GM19455 (cell line): ENCODE data around the gene CCZ1B.
"Not testable (repeated sequence)": the region's sequence is repeated elsewhere in the genome, so short reads cannot be mapped to it uniquely, and the experiment has no call there.

Source experiments
- ATAC-seq: cut with Tn5 transposase; IDR thresholded peaks from one replicate; pipeline ENCODE4 v1.9.1; 2021; ENCODE audit not compliant: unreplicated experiment

CCZ1B gene

GRCh38 chr7:6826151-6826550 is at the start of gene CCZ1B:
TSS of gene CCZ1B (minus strand) at chr7:6826275. CDS start at chr7:6826197, 78 bp downstream.
- ATAC-seq, result peak; percentile 98

GRCh38 chr7:6875022-6875421 is 48.9 kb upstream of the CCZ1B start:
- not testable (repeated sequence) for ATAC-seq

DNA sequence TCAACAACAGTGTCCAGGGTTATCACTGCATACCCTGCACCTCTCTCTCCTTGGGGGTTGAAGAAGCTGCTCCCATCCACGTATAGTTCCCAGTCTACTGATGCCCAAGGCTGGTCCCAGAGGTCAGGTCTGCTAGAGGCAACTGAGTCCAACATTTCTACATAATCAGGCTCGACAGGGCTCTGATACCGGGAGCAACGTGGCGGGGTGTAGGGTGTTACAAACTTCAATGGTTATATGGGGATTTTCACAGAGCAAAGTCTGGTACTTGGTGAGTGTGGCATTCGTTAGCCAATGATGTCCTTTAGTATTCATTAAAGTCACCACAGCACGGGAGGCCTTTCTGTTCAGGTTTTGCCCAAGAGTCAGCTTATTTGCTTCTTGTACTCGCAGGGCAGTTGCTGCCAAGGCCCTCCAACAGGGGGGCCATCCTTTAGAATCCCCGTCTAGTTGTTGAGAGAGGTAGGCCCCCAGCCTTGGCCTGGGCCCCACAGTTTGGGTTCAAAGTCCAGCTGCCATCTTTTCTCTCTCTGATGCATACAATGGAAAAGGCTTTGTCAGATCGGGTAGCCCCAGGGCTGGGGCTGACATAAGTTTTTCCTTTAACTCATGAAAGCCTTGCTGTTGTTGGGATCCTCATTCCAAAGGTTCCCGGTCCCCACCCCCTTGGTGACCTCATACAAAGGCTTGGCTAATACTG is 46.3 kb upstream of the CCZ1B start:
- not testable (repeated sequence) for ATAC-seq

GRCh38 chr7:6871421-6872144 is 45.5 kb upstream of the CCZ1B start:
- not testable (repeated sequence) for ATAC-seq

DNA sequence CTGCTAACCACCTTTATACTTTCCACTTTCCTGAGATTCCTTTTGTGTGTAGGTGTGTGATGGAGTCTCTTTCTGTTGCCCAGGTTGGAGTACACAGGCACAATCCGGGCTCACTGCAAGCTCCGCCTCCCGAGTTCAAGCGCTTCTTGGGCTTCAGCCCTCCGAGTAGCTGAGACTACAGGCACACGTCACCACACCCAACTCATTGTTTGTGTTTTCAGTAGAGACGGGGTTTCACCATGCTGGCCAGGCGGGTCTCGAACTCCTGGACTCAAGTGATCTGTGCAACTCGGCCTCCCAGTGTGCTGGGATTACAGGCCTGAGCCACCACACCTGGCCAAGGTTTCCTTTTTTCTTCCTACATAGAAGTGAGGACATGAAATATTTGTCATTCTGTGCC is 38.7 kb upstream of the CCZ1B start:
- not testable (repeated sequence) for ATAC-seq

DNA sequence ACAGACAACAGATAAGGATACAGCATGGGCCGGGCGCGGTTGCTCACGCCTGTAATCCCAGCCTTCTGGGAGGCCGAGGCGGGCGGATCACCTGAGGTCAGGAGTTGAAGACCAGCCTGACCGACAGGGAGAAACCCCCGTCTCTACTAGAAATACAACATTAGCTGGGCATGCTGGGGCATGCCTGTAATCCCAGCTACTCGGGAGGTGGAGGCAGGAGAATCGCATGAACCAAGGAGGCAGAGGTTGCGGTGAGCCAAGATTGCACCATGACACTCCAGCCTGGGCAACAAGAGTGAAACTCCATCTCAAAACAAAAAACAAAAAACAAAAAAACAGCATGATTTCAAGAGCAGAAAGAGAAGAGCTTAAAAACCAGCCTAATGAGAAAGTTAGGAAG is 38.1 kb upstream of the CCZ1B start:
- ATAC-seq, result not testable (repeated sequence)

- not testable (repeated sequence) for ATAC-seq
Observed at GRCh38 chr7:6862876-6863275, 36.8 kb upstream of the CCZ1B start.

GRCh38 chr7:6857721-6858314 is 31.7 kb upstream of the CCZ1B start:
- ATAC-seq, result not testable (repeated sequence)

DNA sequence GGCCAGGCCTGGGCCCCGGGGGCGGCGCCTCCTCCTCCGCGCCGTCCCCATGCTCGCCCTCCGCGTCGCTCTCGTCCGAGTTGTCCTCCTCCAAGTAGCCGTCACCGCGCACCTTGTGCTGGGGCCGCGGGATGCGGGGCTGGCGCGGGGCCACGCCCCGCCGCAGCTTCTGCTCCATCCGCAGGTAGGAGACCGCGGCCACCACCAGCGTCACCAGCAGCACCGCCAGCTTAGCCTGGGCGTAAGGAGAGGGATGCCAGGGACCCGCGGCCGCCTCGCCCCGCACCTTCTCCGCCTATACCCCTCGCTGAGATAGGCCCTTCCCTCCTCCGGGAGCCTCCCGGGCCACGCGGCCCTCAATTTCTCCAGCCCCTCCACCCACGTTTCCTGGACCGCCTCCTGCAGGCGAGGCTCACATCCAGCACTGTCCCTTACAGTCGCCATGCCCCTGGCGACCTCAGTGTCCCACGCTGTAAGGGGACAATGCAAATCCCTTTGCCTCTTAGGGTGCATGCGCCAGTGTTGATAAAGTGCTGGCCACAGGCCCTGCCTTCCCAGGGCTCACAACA is 29.6 kb upstream of the CCZ1B start:
- ATAC-seq, result not testable (repeated sequence)

- ATAC-seq, result not testable (repeated sequence)
Observed at GRCh38 chr7:6854747-6855562, 28.9 kb upstream of the CCZ1B start.

DNA sequence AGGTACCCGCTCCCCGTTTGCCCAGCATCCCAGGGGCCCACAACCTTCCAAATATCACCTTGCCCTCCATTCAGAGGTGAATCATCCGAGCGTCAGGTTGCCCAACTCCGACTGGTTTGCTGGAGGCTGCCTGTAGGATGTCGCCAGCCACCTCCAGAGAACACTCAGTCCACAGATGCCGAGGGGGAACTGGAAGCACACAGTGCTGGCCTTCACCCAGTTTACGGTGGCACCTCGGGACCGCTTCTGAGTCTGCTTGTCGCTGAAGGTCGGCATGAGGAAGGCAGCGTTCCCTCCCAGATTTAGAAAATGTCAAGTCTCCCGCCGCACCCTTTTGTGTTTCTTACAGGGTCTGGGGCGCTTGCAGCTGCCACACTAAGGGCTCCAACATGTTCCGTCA is 27.6 kb upstream of the CCZ1B start:
- not testable (repeated sequence) for ATAC-seq

- not testable (repeated sequence) for ATAC-seq
Observed at GRCh38 chr7:6849127-6849526, 23.1 kb upstream of the CCZ1B start.

DNA sequence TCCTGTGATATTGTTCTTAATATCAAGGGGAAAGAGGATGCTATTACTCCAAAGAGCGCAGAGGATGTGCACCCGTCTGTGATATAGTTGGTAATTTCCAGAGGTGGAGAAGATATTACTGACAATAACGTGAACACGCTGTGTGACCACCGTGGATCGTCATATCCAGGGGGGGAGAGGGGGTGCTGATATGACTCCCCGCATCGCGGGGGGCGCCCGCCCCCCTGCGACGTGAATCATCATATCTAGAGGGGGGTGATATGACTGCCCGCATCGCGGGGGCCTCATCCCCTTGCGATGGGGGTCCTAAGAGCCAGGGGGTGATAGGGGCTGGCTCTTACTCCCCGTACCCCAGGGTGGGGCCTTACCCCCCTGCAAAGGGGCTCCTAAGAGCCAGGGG is 21.7 kb upstream of the CCZ1B start:
- not testable (repeated sequence) for ATAC-seq

DNA sequence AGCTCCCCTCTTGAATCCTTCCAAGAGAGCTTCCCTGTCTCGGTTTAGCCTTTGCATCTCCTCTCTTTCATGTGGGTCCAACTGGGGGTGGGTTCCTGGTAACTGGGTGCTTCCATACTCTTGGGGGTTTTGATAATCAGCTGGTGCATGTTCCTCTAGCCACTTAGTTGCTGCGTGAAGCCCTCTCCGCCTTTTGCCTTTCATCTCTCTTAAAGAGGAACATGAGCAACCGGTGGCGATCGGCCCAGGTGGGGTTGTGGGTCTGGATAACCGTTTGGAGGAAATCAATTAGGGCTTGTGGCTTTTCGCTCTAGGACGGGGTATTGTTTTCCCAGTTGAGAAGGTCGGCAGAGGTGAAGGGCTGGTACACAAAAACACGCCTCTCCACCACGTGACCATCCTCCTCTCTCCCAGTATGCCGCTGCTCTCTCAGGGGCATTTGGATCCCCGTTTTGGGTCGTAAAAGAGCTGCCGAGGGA is 19.9 kb upstream of the CCZ1B start:
- not testable (repeated sequence) for ATAC-seq

DNA sequence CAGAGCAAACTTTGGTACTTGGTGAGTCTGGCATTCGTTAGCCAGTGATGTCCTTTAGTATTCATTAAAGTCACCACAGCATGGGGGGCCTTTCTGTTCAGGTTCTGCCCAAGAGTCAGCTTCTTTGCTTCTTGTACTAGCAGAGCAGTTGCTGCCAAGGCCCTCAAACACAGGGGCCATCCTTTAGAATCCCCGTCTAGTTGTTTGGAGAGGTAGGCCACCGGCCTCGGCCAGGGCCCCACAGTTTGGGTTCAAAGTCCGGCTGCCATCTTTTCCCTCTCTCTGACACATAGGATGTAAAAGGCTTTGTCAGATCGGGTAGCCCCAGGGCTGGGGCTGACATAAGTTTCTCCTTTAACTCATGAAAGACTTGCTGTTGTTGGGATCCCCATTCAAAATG is 17.6 kb upstream of the CCZ1B start:
- not testable (repeated sequence) for ATAC-seq

GRCh38 chr7:6843092-6843491 is 17.0 kb upstream of the CCZ1B start:
- ATAC-seq, result not testable (repeated sequence)

- ATAC-seq, result not testable (repeated sequence)
Observed at GRCh38 chr7:6842278-6842921, 16.3 kb upstream of the CCZ1B start.

DNA sequence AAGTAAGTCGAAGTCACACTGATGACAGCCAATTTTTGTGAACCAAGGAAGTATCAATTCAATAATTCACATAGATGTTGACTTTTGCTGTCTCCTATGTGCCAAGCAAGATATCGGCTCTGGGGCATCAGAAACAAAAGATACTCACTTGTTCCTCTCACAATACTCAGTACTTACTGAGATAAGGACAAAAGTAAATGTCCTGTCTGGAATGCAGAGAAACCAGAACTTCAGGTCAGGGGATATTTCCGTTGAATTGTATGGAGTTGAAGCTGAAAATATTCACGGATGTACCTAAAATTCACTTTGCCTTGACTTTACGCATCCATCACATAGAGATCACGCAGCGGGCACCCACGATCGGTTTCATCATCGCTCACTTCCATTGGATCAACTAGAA is 11.0 kb upstream of the CCZ1B start:
- ATAC-seq, result not testable (repeated sequence)

GRCh38 chr7:6835521-6835920 is 9.4 kb upstream of the CCZ1B start:
- ATAC-seq, result not testable (repeated sequence)

- ATAC-seq, result no peak
Observed at GRCh38 chr7:6833636-6834035, 7.6 kb upstream of the CCZ1B start.
